Left kidney (tissue), 2 donors: ENCODE measurements around the gene SMIM14. TPM values are rescaled to one million over a fixed set of nuclear protein-coding genes. Genes with fewer than 3 reads are reported as not detected.
A peak's percentile ranks its signal among the peaks of the same experiment; 100 is the strongest.
"Not testable (repeated sequence)": the region's sequence is repeated elsewhere in the genome, so short reads cannot be mapped to it uniquely, and the experiment has no call there.

Source experiments
- DNase-seq: peaks from one replicate; pipeline ENCODE4 v3.0.0-alpha.2; 2013
- polyA plus RNA-seq: library from polyadenylated mRNA; unstranded; fragments of 120-200 nt; gene quantifications from one replicate; pipeline ENCODE4 v1.2.1, GENCODE V29; 2013; ENCODE audit not compliant: insufficient read length

Gene SMIM14
- polyA plus RNA-seq, 1 donor: 55.9 TPM

GRCh38 chr4:39606747-39607146 lies 31.9 kb downstream of the SMIM14 start:
- no peak for DNase-seq

GRCh38 chr4:39597695-39598381 lies 40.8 kb downstream of the SMIM14 start:
- DNase-seq: no peak

- no peak for DNase-seq
Measured at GRCh38 chr4:39596971-39597370, 41.7 kb downstream of the SMIM14 start.

- no peak for DNase-seq
Measured at GRCh38 chr4:39591290-39591689, 47.4 kb downstream of the SMIM14 start.

GRCh38 chr4:39587881-39588280 lies 50.8 kb downstream of the SMIM14 start:
- DNase-seq: no peak

GRCh38 chr4:39574946-39575345 lies 63.7 kb downstream of the SMIM14 start:
- DNase-seq: no peak

- no peak for DNase-seq
Measured at GRCh38 chr4:39571504-39571903, 67.2 kb downstream of the SMIM14 start.

GRCh38 chr4:39571054-39571453 lies 67.6 kb downstream of the SMIM14 start:
- no peak for DNase-seq

- DNase-seq: no peak
Measured at GRCh38 chr4:39569209-39569608, 69.5 kb downstream of the SMIM14 start.

- no peak for DNase-seq
Measured at GRCh38 chr4:39568805-39569204, 69.9 kb downstream of the SMIM14 start.

- DNase-seq: no peak
Measured at GRCh38 chr4:39565878-39566600, 72.6 kb downstream of the SMIM14 start.

- DNase-seq: no peak
Measured at GRCh38 chr4:39563346-39563847, 75.3 kb downstream of the SMIM14 start.

- DNase-seq: no peak
Measured at GRCh38 chr4:39562792-39563191, 75.9 kb downstream of the SMIM14 start.

GRCh38 chr4:39559626-39560025 lies 79.0 kb downstream of the SMIM14 start:
- no peak for DNase-seq

- DNase-seq: no peak
Measured at GRCh38 chr4:39555472-39555871, 83.2 kb downstream of the SMIM14 start.

- peak; percentile 31 for DNase-seq
Measured at GRCh38 chr4:39548425-39549067, 90.1 kb downstream of the SMIM14 start.

- no peak for DNase-seq
Measured at GRCh38 chr4:39544580-39545315, 93.9 kb downstream of the SMIM14 start.

- not testable (repeated sequence) for DNase-seq
Measured at GRCh38 chr4:39544080-39544479, 94.6 kb downstream of the SMIM14 start.

- DNase-seq: no peak
Measured at GRCh38 chr4:39543034-39543433, 95.6 kb downstream of the SMIM14 start.

- no peak for DNase-seq
Measured at GRCh38 chr4:39542611-39543012, 96.1 kb downstream of the SMIM14 start.

GRCh38 chr4:39541987-39542610 lies 96.6 kb downstream of the SMIM14 start:
- DNase-seq: peak; percentile 41

GRCh38 chr4:39539089-39539611 lies 99.5 kb downstream of the SMIM14 start:
- peak; percentile 55 for DNase-seq
